Fibroblast of skin of back (primary cell): ENCODE results near the gene SULT2B1.
"Not testable (repeated sequence)": the region's sequence is repeated elsewhere in the genome, so short reads cannot be mapped to it uniquely, and the experiment has no call there.

Source experiments
- DNase-seq: peaks from one replicate; pipeline ENCODE4 v3.0.0-alpha.2; 2013

SULT2B1 gene

GRCh38 chr19:48529156-48529555 lies 22.8 kb upstream of the SULT2B1 start:
- DNase-seq, result no peak

GRCh38 chr19:48530066-48530720 lies 21.8 kb upstream of the SULT2B1 start:
- peak; percentile 19 for DNase-seq

- DNase-seq, result no peak
Observed at GRCh38 chr19:48530770-48531169, 21.2 kb upstream of the SULT2B1 start.

- DNase-seq, result no peak
Observed at GRCh38 chr19:48533770-48534169, 18.2 kb upstream of the SULT2B1 start.

GRCh38 chr19:48537541-48537940 lies 14.4 kb upstream of the SULT2B1 start:
- no peak for DNase-seq

- DNase-seq, result not testable (repeated sequence)
Observed at GRCh38 chr19:48538057-48538456, 13.9 kb upstream of the SULT2B1 start.

- peak; percentile 45 for DNase-seq
Observed at GRCh38 chr19:48539503-48540096, 12.4 kb upstream of the SULT2B1 start.

GRCh38 chr19:48540110-48540509 lies 11.9 kb upstream of the SULT2B1 start:
- no peak for DNase-seq

GRCh38 chr19:48541813-48542212 lies 10.2 kb upstream of the SULT2B1 start:
- no peak for DNase-seq

GRCh38 chr19:48543121-48543710 lies 8.8 kb upstream of the SULT2B1 start:
- peak; percentile 35 for DNase-seq

- no peak for DNase-seq
Observed at GRCh38 chr19:48544856-48545750, 6.9 kb upstream of the SULT2B1 start.

- DNase-seq, result no peak
Observed at GRCh38 chr19:48547722-48548121, 4.2 kb upstream of the SULT2B1 start.

- DNase-seq, result no peak
Observed at GRCh38 chr19:48548253-48548911, 3.6 kb upstream of the SULT2B1 start.

GRCh38 chr19:48549380-48549779 lies 2.6 kb upstream of the SULT2B1 start:
- DNase-seq, result no peak

- DNase-seq, result no peak
Observed at GRCh38 chr19:48552406-48553322, 692 bp downstream of the SULT2B1 start.

GRCh38 chr19:48553676-48554384 lies 1.9 kb downstream of the SULT2B1 start:
- DNase-seq, result no peak

GRCh38 chr19:48554385-48555091 lies 2.6 kb downstream of the SULT2B1 start:
- no peak for DNase-seq

GRCh38 chr19:48556163-48556562 lies 4.2 kb downstream of the SULT2B1 start:
- DNase-seq, result peak; percentile 25

- no peak for DNase-seq
Observed at GRCh38 chr19:48556825-48557224, 4.9 kb downstream of the SULT2B1 start.
